MM.1S (cell line): ENCODE data around the gene TLCD3B.

Source experiments
- DNase-seq: peaks from one replicate; pipeline ENCODE4 v3.0.0-alpha.2; 2015
- H2AFZ ChIP-seq: fragments of 300-600 bp; sonication (generic); 2 replicates; pipeline ENCODE4 v1.6.0; 2016; ENCODE audit warnings: antibody characterized with exemption, low read length
- H3F3A ChIP-seq: fragments of 300-600 bp; sonication (generic); 2 replicates; pipeline ENCODE4 v1.6.1; 2016; ENCODE audit warnings: mild to moderate bottlenecking, antibody characterized with exemption, low read length, moderate library complexity, mixed read lengths; ENCODE audit not compliant: insufficient read depth
- H3K27ac ChIP-seq: fragments of 300-600 bp; sonication (generic); 2 replicates; pipeline ENCODE4 v1.5.1; 2016; ENCODE audit warnings: mild to moderate bottlenecking, low read length
- H3K27me3 ChIP-seq: fragments of 300-600 bp; sonication (generic); replicated peaks from 2 replicates; pipeline ENCODE4 v1.6.0; 2016; ENCODE audit warnings: low read length; ENCODE audit not compliant: insufficient read depth
- H3K36me3 ChIP-seq: fragments of 300-600 bp; sonication (generic); replicated peaks from 2 replicates; pipeline ENCODE4 v1.6.1; 2016; ENCODE audit warnings: mild to moderate bottlenecking, low read length, mixed read lengths; ENCODE audit not compliant: insufficient read depth
- H3K4me1 ChIP-seq: fragments of 300-600 bp; sonication (generic); 2 replicates; pipeline ENCODE4 v1.6.1; 2016; ENCODE audit warnings: low read length, mixed read lengths
- H3K4me2 ChIP-seq: fragments of 300-600 bp; sonication (generic); 2 replicates; pipeline ENCODE4 v1.6.0; 2016; ENCODE audit warnings: low read depth, low read length
- H3K4me3 ChIP-seq: fragments of 300-600 bp; sonication (generic); 2 replicates; pipeline ENCODE4 v1.5.1; 2016; ENCODE audit warnings: low read length, mixed read lengths
- H3K79me2 ChIP-seq: fragments of 300-600 bp; sonication (generic); 2 replicates; pipeline ENCODE4 v1.6.1; 2016; ENCODE audit warnings: mixed run types, low read length, mixed read lengths
- H3K9ac ChIP-seq: fragments of 300-600 bp; sonication (generic); 2 replicates; pipeline ENCODE4 v1.6.1; 2016; ENCODE audit warnings: low read length, mixed read lengths
- H3K9me2 ChIP-seq: fragments of 300-600 bp; sonication (generic); replicated peaks from 2 replicates; pipeline ENCODE4 v1.6.1; 2016; ENCODE audit warnings: mild to moderate bottlenecking, low read length, mixed read lengths; ENCODE audit not compliant: insufficient read depth
- H3K9me3 ChIP-seq: fragments of 300-600 bp; sonication (generic); replicated peaks from 2 replicates; pipeline ENCODE4 v1.6.1; 2016; ENCODE audit warnings: mild to moderate bottlenecking, low read length, mixed read lengths; ENCODE audit not compliant: insufficient read depth
- H4K20me1 ChIP-seq: fragments of 300-600 bp; sonication (generic); 2 replicates; pipeline ENCODE4 v1.6.1; 2016; ENCODE audit warnings: mild to moderate bottlenecking, low read length, moderate library complexity, mixed read lengths; ENCODE audit not compliant: insufficient read depth
- EZH2 ChIP-seq: fragments of 300-600 bp; sonication (generic); optimal IDR thresholded peaks from 2 replicates; pipeline ENCODE3; 2017; ENCODE audit warnings: low read depth, mild to moderate bottlenecking, antibody characterized with exemption, low read length, mixed read lengths
- EZH2phosphoT487 ChIP-seq: fragments of 300-600 bp; sonication (generic); IDR thresholded peaks from 2 replicates; pipeline ENCODE4 v1.6.1; 2018; ENCODE audit warnings: antibody characterized with exemption, low read length
- TF ChIP-seq, protein P1 (sequence below): fragments of 300-600 bp; sonication (generic); IDR thresholded peaks from 2 replicates; pipeline ENCODE4 v1.5.1; 2016; ENCODE audit warnings: antibody characterized with exemption, low read length, mixed read lengths

Gene TLCD3B

DNA sequence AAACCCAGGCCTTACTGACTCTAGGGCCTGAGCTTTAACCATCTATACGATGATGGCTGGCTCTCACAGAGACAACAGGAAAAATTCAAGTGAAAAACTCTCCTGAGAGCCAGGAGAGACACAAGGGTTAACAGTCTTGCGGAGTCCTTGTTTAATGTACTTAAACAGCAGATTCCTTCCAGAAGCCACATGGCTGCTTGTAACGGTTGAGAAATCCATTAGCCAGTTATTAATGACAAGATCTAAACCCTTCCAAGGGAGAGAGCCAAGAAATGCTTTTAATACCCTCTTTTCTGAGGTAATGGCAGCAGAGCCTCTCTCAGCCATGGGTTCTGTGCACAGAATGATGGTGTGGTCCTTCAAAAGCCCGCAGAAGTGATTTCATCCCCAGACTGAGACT lies 29.3 kb upstream of the TLCD3B start:
- Histone ChIP-seq H4K20me1 (no peaks in the 10 kb centered on the region), H3K9me2 (no peaks in the 10 kb centered on the region), H3K9me3 (no peaks in the 10 kb centered on the region), H3K4me1 (peaks cover 7% of the 10 kb centered on the region), H3K9ac (no peak overlapping the region), H3K79me2 (peaks cover 17% of the 10 kb centered on the region), H3K27me3 (no peaks in the 10 kb centered on the region), H3K27ac (no peak overlapping the region), H3K4me2 (no peak overlapping the region), H2AFZ (no peak overlapping the region), H3K4me3 (no peak overlapping the region), H3K36me3 (no peaks in the 10 kb centered on the region), H3F3A (peaks cover 17% of the 10 kb centered on the region)
- no peak for DNase-seq
- TF ChIP-seq EZH2phosphoT487 (no peak), EZH2 (no peak)
- TF ChIP-seq, protein P1, sequence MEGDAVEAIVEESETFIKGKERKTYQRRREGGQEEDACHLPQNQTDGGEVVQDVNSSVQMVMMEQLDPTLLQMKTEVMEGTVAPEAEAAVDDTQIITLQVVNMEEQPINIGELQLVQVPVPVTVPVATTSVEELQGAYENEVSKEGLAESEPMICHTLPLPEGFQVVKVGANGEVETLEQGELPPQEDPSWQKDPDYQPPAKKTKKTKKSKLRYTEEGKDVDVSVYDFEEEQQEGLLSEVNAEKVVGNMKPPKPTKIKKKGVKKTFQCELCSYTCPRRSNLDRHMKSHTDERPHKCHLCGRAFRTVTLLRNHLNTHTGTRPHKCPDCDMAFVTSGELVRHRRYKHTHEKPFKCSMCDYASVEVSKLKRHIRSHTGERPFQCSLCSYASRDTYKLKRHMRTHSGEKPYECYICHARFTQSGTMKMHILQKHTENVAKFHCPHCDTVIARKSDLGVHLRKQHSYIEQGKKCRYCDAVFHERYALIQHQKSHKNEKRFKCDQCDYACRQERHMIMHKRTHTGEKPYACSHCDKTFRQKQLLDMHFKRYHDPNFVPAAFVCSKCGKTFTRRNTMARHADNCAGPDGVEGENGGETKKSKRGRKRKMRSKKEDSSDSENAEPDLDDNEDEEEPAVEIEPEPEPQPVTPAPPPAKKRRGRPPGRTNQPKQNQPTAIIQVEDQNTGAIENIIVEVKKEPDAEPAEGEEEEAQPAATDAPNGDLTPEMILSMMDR: no peak

DNA sequence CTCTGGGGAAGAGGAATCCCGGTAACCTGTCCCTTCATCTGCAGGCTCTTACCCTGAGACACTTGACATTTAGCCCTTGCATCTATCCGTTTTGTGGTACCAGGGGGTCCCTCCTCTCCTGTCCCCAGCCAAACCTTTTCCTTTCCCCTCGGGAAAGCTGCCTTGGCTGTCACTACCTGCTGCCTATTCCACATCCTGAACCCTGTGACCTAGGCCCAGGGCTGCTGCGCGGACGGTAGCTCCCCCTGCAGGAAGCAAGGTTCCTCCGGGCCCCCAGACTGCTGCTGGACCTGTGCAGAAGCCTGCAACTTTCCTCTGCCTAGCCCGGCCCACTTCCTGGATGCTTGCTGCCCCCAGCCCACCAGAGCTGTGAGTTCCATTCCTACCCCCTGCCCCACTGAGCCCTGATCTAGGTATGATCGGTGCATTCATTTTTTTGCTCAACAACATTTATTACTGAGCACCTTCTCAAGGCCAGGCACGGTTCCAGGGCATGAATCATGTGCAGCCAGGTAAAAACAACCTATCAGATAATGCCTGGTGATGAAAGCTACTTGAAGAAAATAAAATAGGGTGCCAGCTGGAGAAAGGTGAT lies 24.0 kb upstream of the TLCD3B start:
- H2AFZ ChIP-seq: no peak overlapping the region

DNA sequence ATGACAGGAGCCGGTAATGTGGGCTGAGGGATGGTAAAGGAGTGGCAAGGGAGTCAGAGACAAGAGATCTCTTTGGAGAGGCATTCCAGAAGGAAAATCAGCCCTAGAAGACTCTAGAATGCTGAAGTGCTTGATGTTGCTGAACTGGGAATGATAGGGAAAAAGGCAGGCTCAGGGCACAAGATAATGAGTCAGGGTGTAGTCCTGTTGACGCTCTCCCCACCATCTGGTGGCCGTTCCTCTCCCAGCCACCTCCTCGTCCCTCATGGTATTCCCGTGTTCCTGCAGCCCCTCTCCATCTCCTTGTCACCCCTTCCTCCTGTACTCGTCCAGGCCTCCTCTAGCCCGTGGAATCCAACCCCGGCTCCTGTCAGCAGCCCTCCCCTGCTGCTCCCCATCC lies 23.4 kb upstream of the TLCD3B start:
- H3K36me3 ChIP-seq: no peaks in the 10 kb centered on the region
- no peaks in the 10 kb centered on the region for H4K20me1 ChIP-seq
- no peak overlapping the region for H2AFZ ChIP-seq
- H3K4me3 ChIP-seq: no peak overlapping the region
- no peak for TF ChIP-seq EZH2phosphoT487
- TF ChIP-seq EZH2: no peak
- TF ChIP-seq, protein P1: no peak
- no peak for DNase-seq
- H3K27me3 ChIP-seq: no peaks in the 10 kb centered on the region
- H3F3A ChIP-seq: 0 out of 2 replicates have a peak, but pooled peaks cover 3% of the 10 kb centered on the region
- peaks cover 6% of the 10 kb centered on the region for H3K4me1 ChIP-seq
- H3K9me2 ChIP-seq: no peaks in the 10 kb centered on the region
- H3K4me2 ChIP-seq: no peak overlapping the region
- no peak overlapping the region for H3K27ac ChIP-seq
- H3K9ac ChIP-seq: no peak overlapping the region
- no peaks in the 10 kb centered on the region for H3K9me3 ChIP-seq
- H3K79me2 ChIP-seq: peaks cover 6% of the 10 kb centered on the region

More for the DNA sequence above, 24.0 kb upstream of the TLCD3B start:
- H3K4me2 ChIP-seq: no peak overlapping the region
- H3K9me2 ChIP-seq: no peaks in the 10 kb centered on the region
- H3K79me2 ChIP-seq: peaks cover 6% of the 10 kb centered on the region
- H3K9me3 ChIP-seq: no peaks in the 10 kb centered on the region
- peak; percentile 45 for DNase-seq
- H3K36me3 ChIP-seq: no peaks in the 10 kb centered on the region
- H3K27ac ChIP-seq: no peak overlapping the region
- H3K9ac ChIP-seq: no peak overlapping the region
- no peaks in the 10 kb centered on the region for H3K27me3 ChIP-seq
- no peak for TF ChIP-seq EZH2
- TF ChIP-seq, protein P1: peak; percentile 57
- H4K20me1 ChIP-seq: no peaks in the 10 kb centered on the region
- H3K4me1 ChIP-seq: peaks cover 6% of the 10 kb centered on the region
- 0 out of 2 replicates have a peak, but pooled peaks cover 3% of the 10 kb centered on the region for H3F3A ChIP-seq
- H3K4me3 ChIP-seq: no peak overlapping the region
